IMR-90 (cell line): ENCODE measurements around the gene MROH7.

Experiments
- BHLHE40 ChIP-seq: fragments of 150-350 bp; IDR thresholded peaks from 2 replicates; pipeline ENCODE4 v1.6.1; 2016; ENCODE audit warnings: mild to moderate bottlenecking, low read depth, low read length
- CEBPB ChIP-seq: IDR thresholded peaks from 2 replicates; pipeline ENCODE4 v1.6.1; 2012; ENCODE audit warnings: low read depth, low read length, improper control_type of control experiment
- TF ChIP-seq, protein P1 (sequence below): conservative IDR thresholded peaks from 2 replicates; pipeline ENCODE4 v1.5.1; 2012; ENCODE audit warnings: mild to moderate bottlenecking, low read depth, low read length, improper control_type of control experiment

DNA sequence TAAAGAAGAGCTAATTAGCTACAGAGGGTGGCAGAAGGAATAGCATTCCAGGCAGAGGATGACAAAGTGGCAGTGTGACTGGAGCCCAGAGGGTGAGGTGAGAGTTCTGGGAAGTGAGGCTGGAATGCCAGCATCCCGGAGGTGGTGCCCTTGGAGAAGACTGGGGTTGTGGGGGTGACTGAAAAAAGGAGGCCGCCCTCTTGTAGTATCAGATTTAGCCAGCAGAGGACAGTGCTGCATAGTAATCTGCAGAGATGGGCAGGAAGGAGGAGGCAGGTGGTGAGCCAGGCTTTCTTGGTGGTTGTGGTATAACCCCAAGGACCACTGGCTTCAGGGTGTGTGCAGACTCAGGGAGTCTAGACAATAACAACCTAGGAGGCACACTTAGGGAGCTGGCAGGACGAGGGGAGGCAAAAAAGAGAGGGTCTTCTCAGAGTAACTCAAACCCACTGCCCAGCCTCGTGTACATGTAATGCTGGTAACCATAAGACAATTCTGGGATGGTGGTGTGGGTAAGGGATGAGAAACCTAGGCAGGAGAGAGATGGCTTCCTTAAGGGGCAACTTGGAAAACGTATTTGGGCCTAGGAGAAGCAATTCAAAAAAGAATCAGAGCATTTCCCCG, 30.5 kb downstream of the MROH7 start:
- TF ChIP-seq, protein P1, sequence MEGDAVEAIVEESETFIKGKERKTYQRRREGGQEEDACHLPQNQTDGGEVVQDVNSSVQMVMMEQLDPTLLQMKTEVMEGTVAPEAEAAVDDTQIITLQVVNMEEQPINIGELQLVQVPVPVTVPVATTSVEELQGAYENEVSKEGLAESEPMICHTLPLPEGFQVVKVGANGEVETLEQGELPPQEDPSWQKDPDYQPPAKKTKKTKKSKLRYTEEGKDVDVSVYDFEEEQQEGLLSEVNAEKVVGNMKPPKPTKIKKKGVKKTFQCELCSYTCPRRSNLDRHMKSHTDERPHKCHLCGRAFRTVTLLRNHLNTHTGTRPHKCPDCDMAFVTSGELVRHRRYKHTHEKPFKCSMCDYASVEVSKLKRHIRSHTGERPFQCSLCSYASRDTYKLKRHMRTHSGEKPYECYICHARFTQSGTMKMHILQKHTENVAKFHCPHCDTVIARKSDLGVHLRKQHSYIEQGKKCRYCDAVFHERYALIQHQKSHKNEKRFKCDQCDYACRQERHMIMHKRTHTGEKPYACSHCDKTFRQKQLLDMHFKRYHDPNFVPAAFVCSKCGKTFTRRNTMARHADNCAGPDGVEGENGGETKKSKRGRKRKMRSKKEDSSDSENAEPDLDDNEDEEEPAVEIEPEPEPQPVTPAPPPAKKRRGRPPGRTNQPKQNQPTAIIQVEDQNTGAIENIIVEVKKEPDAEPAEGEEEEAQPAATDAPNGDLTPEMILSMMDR: peak; percentile 93
- TF ChIP-seq BHLHE40 (no peak), CEBPB (no peak)
